SU-DHL-6 (cell line): Measurements from ENCODE around the gene CPED1.

Experiments used
- H2AFZ ChIP-seq: fragments of 200-600 bp; sonication (generic); 2 replicates; pipeline ENCODE4 v1.6.1; 2014; ENCODE audit warnings: low read depth, mild to moderate bottlenecking, moderate library complexity, mixed read lengths, antibody characterized with exemption, low read length; ENCODE audit not compliant: severe bottlenecking
- H3F3A ChIP-seq: fragments of 200-600 bp; shearing (Covaris generic); 2 replicates; pipeline ENCODE4 v1.6.0; 2016; ENCODE audit warnings: antibody characterized with exemption, mild to moderate bottlenecking; ENCODE audit not compliant: insufficient read depth
- H3K27ac ChIP-seq: fragments of 200-600 bp; sonication (generic); 2 replicates; pipeline ENCODE4 v1.5.1; 2016; ENCODE audit warnings: low read depth, mild to moderate bottlenecking, low read length, moderate library complexity, mixed read lengths
- H3K27me3 ChIP-seq: fragments of 200-600 bp; sonication (generic), shearing (Covaris generic); 2 replicates; pipeline ENCODE4 v1.6.0; 2014; ENCODE audit warnings: mild to moderate bottlenecking, low read length
- H3K36me3 ChIP-seq: fragments of 200-600 bp; sonication (generic); 2 replicates; pipeline ENCODE4 v1.6.1; 2014; ENCODE audit warnings: mild to moderate bottlenecking, low read length, mixed read lengths
- H3K4me2 ChIP-seq: fragments of 300-600, 200-600 bp; shearing (Covaris generic), sonication (generic); 2 replicates; pipeline ENCODE4 v1.6.0; 2014; ENCODE audit warnings: low read length, low read depth, mild to moderate bottlenecking; ENCODE audit not compliant: poor library complexity, severe bottlenecking
- H3K4me3 ChIP-seq: fragments of 200-600 bp; sonication (generic); 2 replicates; pipeline ENCODE4 v1.5.1; 2014; ENCODE audit warnings: antibody characterized with exemption, low read length, mild to moderate bottlenecking, mixed read lengths; ENCODE audit not compliant: insufficient read depth, poor library complexity, severe bottlenecking
- H3K79me2 ChIP-seq: fragments of 200-600 bp; sonication (generic); 2 replicates; pipeline ENCODE4 v1.6.1; 2014; ENCODE audit warnings: mild to moderate bottlenecking, low read length, moderate library complexity; ENCODE audit not compliant: insufficient read depth
- H3K9ac ChIP-seq: fragments of 200-600 bp; sonication (generic); 2 replicates; pipeline ENCODE4 v1.7.0; 2014; ENCODE audit warnings: mild to moderate bottlenecking, low read length
- H3K9me2 ChIP-seq: fragments of 200-600 bp; sonication (generic); replicated peaks from 2 replicates; pipeline ENCODE4 v1.6.1; 2014; ENCODE audit warnings: low read length; ENCODE audit not compliant: insufficient read depth
- H3K9me3 ChIP-seq: fragments of 200-600 bp; sonication (generic); 2 replicates; pipeline ENCODE4 v1.6.1; 2014; ENCODE audit warnings: low read length, mixed read lengths; ENCODE audit not compliant: insufficient read depth
- H4K20me1 ChIP-seq: fragments of 200-600 bp; sonication (generic); 2 replicates; pipeline ENCODE4 v1.6.1; 2014; ENCODE audit warnings: low read depth, mild to moderate bottlenecking, antibody characterized with exemption, low read length, moderate library complexity, mixed read lengths
- CTCF ChIP-seq: fragments of 200-600 bp; sonication (generic); IDR thresholded peaks from one replicate; pipeline ENCODE4 v1.5.1; 2017; ENCODE audit warnings: antibody characterized with exemption, mild to moderate bottlenecking, low read length, moderate library complexity; ENCODE audit not compliant: insufficient read depth, poor library complexity, severe bottlenecking
- EZH2phosphoT487 ChIP-seq: fragments of 200-600 bp; sonication (generic), shearing (Covaris generic); conservative IDR thresholded peaks from 2 replicates; pipeline ENCODE4 v1.6.1; 2018; ENCODE audit warnings: mild to moderate bottlenecking, antibody characterized with exemption, low read length, moderate library complexity, mixed read lengths

Gene CPED1

GRCh38 chr7:121017586-121017985, 29.1 kb downstream of the CPED1 start:
- H3K4me3 ChIP-seq = no peak overlapping the region
- TF ChIP-seq CTCF (no peak), EZH2phosphoT487 (no peak)
- no peaks in the 10 kb centered on the region for H3K27me3 ChIP-seq
- no peaks in the 10 kb centered on the region for H4K20me1 ChIP-seq
- H3K9me2 ChIP-seq = no peaks in the 10 kb centered on the region
- H3F3A ChIP-seq = no peaks in the 10 kb centered on the region
- no peak overlapping the region for H3K4me2 ChIP-seq
- H2AFZ ChIP-seq = no peak overlapping the region
- no peak overlapping the region for H3K9ac ChIP-seq
- H3K27ac ChIP-seq = no peak overlapping the region
- no peaks in the 10 kb centered on the region for H3K79me2 ChIP-seq
- no peaks in the 10 kb centered on the region for H3K9me3 ChIP-seq
- H3K36me3 ChIP-seq = no peaks in the 10 kb centered on the region

- H4K20me1 ChIP-seq = no peaks in the 10 kb centered on the region
- no peaks in the 10 kb centered on the region for H3K9me2 ChIP-seq
- H3K9me3 ChIP-seq = no peaks in the 10 kb centered on the region
- H3K27me3 ChIP-seq = no peaks in the 10 kb centered on the region
- no peaks in the 10 kb centered on the region for H3F3A ChIP-seq
- no peak overlapping the region for H3K4me3 ChIP-seq
- no peaks in the 10 kb centered on the region for H3K36me3 ChIP-seq
- no peak for TF ChIP-seq EZH2phosphoT487
- no peak for TF ChIP-seq CTCF
- no peak overlapping the region for H3K9ac ChIP-seq
- H3K4me2 ChIP-seq = no peak overlapping the region
- H3K79me2 ChIP-seq = no peaks in the 10 kb centered on the region
- H2AFZ ChIP-seq = no peak overlapping the region
- no peak overlapping the region for H3K27ac ChIP-seq
Observed at GRCh38 chr7:121019018-121019417, 30.5 kb downstream of the CPED1 start.

- Histone ChIP-seq H3K79me2 (no peaks in the 10 kb centered on the region), H3F3A (no peaks in the 10 kb centered on the region), H3K27ac (no peak overlapping the region), H3K9me3 (no peaks in the 10 kb centered on the region), H3K9ac (no peak overlapping the region), H3K27me3 (no peaks in the 10 kb centered on the region), H3K4me3 (no peak overlapping the region), H3K4me2 (no peak overlapping the region), H2AFZ (no peak overlapping the region), H3K36me3 (no peaks in the 10 kb centered on the region), H4K20me1 (no peaks in the 10 kb centered on the region), H3K9me2 (no peaks in the 10 kb centered on the region)
- TF ChIP-seq EZH2phosphoT487 (no peak), CTCF (no peak)
Observed at GRCh38 chr7:121020249-121020988, 31.9 kb downstream of the CPED1 start.
